ENCODE data around the gene NIPBL.
A peak's percentile ranks its signal among the peaks of the same experiment; 100 is the strongest.

The NIPBL gene

DNA sequence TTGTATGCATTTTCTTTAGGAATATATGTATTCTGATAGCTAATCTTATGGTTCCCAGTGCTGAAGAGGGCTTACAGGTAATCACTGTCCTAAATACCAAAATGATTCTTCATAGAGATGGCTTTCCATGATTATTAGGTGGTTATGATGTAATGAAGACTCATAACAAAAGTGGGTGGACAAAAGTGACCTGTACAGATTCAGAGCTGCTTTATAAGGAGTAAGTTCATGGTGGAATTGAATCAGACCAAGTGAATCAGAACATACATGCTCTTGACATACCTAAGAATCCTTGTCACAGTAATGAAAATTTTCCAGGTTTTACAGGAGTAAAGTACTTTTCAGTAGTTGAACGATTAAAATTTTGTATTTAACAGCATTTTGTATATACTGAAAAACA is 105.6 kb downstream of the NIPBL start:
- no peak overlapping the region for H3K4me3 ChIP-seq (ENCODE audit: low read depth, low read length)
- DNase-seq (ENCODE audit: low read depth, low spot score): peak; percentile 10
- in situ Hi-C loops (cut with HindIII; ENCODE audit: low sequenced_read_pairs): no loop called here
- no peak for TF ChIP-seq CTCF (IDR thresholded peaks at IDR 0.05; ENCODE audit: low read depth, low read length)

DNA sequence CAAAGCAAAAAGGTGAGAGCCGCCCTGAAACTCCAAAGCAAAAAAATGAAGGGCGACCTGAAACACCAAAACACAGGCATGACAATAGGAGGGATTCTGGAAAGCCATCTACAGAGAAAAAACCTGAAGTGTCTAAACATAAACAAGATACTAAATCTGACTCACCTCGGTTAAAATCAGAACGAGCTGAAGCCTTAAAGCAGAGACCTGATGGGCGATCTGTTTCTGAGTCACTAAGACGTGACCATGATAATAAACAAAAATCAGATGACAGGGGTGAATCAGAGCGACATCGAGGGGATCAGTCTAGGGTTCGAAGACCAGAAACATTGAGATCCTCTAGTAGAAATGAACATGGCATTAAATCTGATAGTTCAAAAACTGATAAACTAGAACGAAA is 108.8 kb downstream of the NIPBL start:
- no peak for TF ChIP-seq CTCF (IDR thresholded peaks at IDR 0.05; ENCODE audit: low read depth, low read length)
- no peak overlapping the region for H3K4me3 ChIP-seq (ENCODE audit: low read depth, low read length)
- in situ Hi-C loops (cut with HindIII; ENCODE audit: low sequenced_read_pairs): no loop called here
- DNase-seq (ENCODE audit: low read depth, low spot score): no peak

DNA sequence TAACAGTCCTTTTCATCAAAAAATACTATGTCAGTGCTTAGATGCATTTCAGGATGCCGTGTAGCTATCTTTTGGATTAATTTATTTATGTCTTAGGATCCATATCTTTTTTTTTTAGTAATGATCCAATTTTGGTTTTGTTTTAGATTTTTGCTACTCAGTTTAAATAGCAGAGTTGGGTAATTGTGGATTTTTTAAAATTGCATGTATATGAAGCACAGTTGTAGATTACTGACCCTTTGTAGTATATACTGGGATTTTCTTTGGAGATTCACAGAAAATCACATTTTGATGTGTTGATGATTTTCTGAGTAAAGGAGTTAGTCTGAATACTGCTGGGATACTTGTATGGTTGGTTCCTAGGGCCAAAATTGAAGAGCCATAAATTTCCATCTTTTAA is 111.8 kb downstream of the NIPBL start:
- no peak overlapping the region for H3K4me3 ChIP-seq (ENCODE audit: low read depth, low read length)
- no peak for DNase-seq (ENCODE audit: low read depth, low spot score)
- in situ Hi-C loops (cut with HindIII; ENCODE audit: low sequenced_read_pairs): no loop called here
- TF ChIP-seq CTCF (IDR thresholded peaks at IDR 0.05; ENCODE audit: low read depth, low read length): no peak

DNA sequence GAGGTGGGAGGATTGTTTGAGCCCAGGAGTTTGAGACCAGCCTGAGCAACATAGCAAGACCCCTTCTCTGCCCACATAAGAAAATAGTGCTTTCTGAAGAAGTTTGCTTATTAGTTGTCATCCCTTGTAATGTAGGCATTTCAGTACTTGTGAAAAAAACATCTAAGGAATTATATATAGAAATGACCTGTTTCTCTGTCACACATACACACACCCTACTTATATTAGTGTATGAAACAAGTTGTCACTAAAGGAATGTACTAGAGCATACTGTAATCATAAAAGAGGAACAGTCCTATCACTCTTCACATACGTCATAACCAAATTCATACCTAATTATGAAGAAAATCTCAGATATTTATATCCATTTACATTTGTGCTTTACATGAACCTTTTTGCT is 122.0 kb downstream of the NIPBL start:
- in situ Hi-C loops (cut with HindIII; ENCODE audit: low sequenced_read_pairs): no loop called here
- TF ChIP-seq CTCF (IDR thresholded peaks at IDR 0.05; ENCODE audit: low read depth, low read length): no peak
- no peak for DNase-seq (ENCODE audit: low read depth, low spot score)
- H3K4me3 ChIP-seq (ENCODE audit: low read depth, low read length): no peak overlapping the region

DNA sequence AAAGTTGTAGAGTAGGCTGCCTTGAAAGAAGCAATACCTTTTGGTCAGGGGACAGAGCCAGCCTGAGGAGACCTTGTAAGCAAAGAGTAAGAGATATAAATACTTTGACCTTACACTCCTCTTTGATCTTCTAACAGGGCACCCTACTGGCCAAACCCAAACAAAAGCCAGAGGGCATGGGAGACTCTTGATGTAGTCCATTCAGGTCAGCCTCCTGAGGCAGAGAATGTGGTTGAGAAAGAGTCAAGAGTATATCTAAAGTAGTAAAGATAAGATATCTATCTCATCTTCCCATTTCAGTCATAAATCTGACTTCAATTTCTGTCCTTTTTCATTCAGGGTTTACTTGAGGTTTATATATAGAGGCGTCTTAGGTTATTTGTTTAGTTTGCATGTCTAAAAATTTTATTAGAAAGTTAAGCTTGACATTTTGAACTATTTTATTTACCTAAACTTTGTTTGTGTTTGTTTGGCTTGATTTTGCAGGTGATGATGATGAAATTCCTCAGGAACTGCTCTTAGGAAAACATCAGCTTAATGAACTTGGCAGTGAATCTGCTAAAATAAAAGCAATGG is 125.7 kb downstream of the NIPBL start:
- H3K4me3 ChIP-seq (ENCODE audit: low read depth, low read length): no peak overlapping the region
- in situ Hi-C loops (cut with HindIII; ENCODE audit: low sequenced_read_pairs): no loop called here
- DNase-seq (ENCODE audit: low read depth, low spot score): no peak
- no peak for TF ChIP-seq CTCF (IDR thresholded peaks at IDR 0.05; ENCODE audit: low read depth, low read length)

- in situ Hi-C loops (cut with HindIII; ENCODE audit: low sequenced_read_pairs): no loop called here
- DNase-seq (ENCODE audit: low read depth, low spot score): peak; percentile 67
- TF ChIP-seq CTCF (IDR thresholded peaks at IDR 0.05; ENCODE audit: low read depth, low read length): no peak
- H3K4me3 ChIP-seq (ENCODE audit: low read depth, low read length): no peak overlapping the region
Observed at GRCh38 chr5:37005252-37005651, 128.7 kb downstream of the NIPBL start.

All from astrocyte of the spinal cord (primary cell).